ENCODE data around the gene ST8SIA4. TPM values are rescaled to one million over a fixed set of nuclear protein-coding genes. Genes with fewer than 3 reads are reported as not detected.

The ST8SIA4 gene
- polyA plus RNA-seq, 2 donors = 0.35 to 0.36 TPM

- H3K27ac ChIP-seq (ENCODE audit: low read depth in 2 of 2, low read length in 1 of 2) = no peak overlapping the region
- H3K4me1 ChIP-seq (ENCODE audit: control insufficient read depth in 2 of 2, insufficient read depth in 2 of 2, low read length in 1 of 2) = no peaks in the 10 kb centered on the region
- H3K9me3 ChIP-seq (ENCODE audit: control insufficient read depth in 2 of 2, insufficient read depth in 1 of 2, low read depth in 1 of 2, low read length in 1 of 2) = no peaks in the 10 kb centered on the region
- 94 to 95% methylated on average over 7 of the region's 7 CpGs for WGBS, 2 donors
- no peaks in the 10 kb centered on the region for H3K27me3 ChIP-seq (ENCODE audit: control insufficient read depth in 1 of 2, insufficient read depth in 2 of 2, low read length in 2 of 2)
- no peak overlapping the region for H3K4me3 ChIP-seq (ENCODE audit: low read depth in 1 of 2, low read length in 2 of 2)
- no peaks in the 10 kb centered on the region for H3K36me3 ChIP-seq (ENCODE audit: control insufficient read depth in 2 of 2, insufficient read depth in 2 of 2, low read length in 1 of 2)
Observed at GRCh38 chr5:100779669-100780375, 123.3 kb downstream of the ST8SIA4 start.

GRCh38 chr5:100777680-100778300, 125.3 kb downstream of the ST8SIA4 start:
- Histone ChIP-seq H3K4me1 (ENCODE audit: control insufficient read depth in 2 of 2, insufficient read depth in 2 of 2, low read length in 1 of 2) (no peaks in the 10 kb centered on the region), H3K36me3 (ENCODE audit: control insufficient read depth in 2 of 2, insufficient read depth in 2 of 2, low read length in 1 of 2) (no peaks in the 10 kb centered on the region), H3K4me3 (ENCODE audit: low read depth in 1 of 2, low read length in 2 of 2) (no peak overlapping the region), H3K27ac (ENCODE audit: low read depth in 2 of 2, low read length in 1 of 2) (no peak overlapping the region), H3K9me3 (ENCODE audit: control insufficient read depth in 2 of 2, insufficient read depth in 1 of 2, low read depth in 1 of 2, low read length in 1 of 2) (no peaks in the 10 kb centered on the region), H3K27me3 (ENCODE audit: control insufficient read depth in 1 of 2, insufficient read depth in 2 of 2, low read length in 2 of 2) (no peaks in the 10 kb centered on the region)
- 44 to 47% methylated on average over 4 of the region's 4 CpGs for WGBS, 2 donors

- H3K4me3 ChIP-seq (ENCODE audit: low read depth in 1 of 2, low read length in 2 of 2) = no peak overlapping the region
- H3K36me3 ChIP-seq (ENCODE audit: control insufficient read depth in 2 of 2, insufficient read depth in 2 of 2, low read length in 1 of 2) = no peaks in the 10 kb centered on the region
- no peaks in the 10 kb centered on the region for H3K4me1 ChIP-seq (ENCODE audit: control insufficient read depth in 2 of 2, insufficient read depth in 2 of 2, low read length in 1 of 2)
- H3K9me3 ChIP-seq (ENCODE audit: control insufficient read depth in 2 of 2, insufficient read depth in 1 of 2, low read depth in 1 of 2, low read length in 1 of 2) = no peaks in the 10 kb centered on the region
- no peak overlapping the region for H3K27ac ChIP-seq (ENCODE audit: low read depth in 2 of 2, low read length in 1 of 2)
- no peaks in the 10 kb centered on the region for H3K27me3 ChIP-seq (ENCODE audit: control insufficient read depth in 1 of 2, insufficient read depth in 2 of 2, low read length in 2 of 2)
- WGBS, 2 donors = 89 to 93% methylated on average over 5 of the region's 5 CpGs
Observed at GRCh38 chr5:100775533-100775855, 127.6 kb downstream of the ST8SIA4 start.

GRCh38 chr5:100772548-100772947, 130.5 kb downstream of the ST8SIA4 start:
- Histone ChIP-seq H3K9me3 (ENCODE audit: control insufficient read depth in 2 of 2, insufficient read depth in 1 of 2, low read depth in 1 of 2, low read length in 1 of 2) (no peaks in the 10 kb centered on the region), H3K4me3 (ENCODE audit: low read depth in 1 of 2, low read length in 2 of 2) (no peak overlapping the region), H3K36me3 (ENCODE audit: control insufficient read depth in 2 of 2, insufficient read depth in 2 of 2, low read length in 1 of 2) (no peaks in the 10 kb centered on the region), H3K27me3 (ENCODE audit: control insufficient read depth in 1 of 2, insufficient read depth in 2 of 2, low read length in 2 of 2) (no peaks in the 10 kb centered on the region), H3K4me1 (ENCODE audit: control insufficient read depth in 2 of 2, insufficient read depth in 2 of 2, low read length in 1 of 2) (no peaks in the 10 kb centered on the region), H3K27ac (ENCODE audit: low read depth in 2 of 2, low read length in 1 of 2) (no peak overlapping the region)
- 63 to 76% methylated on average over 2 of the region's 2 CpGs for WGBS, 2 donors

GRCh38 chr5:100772006-100772405, 131.1 kb downstream of the ST8SIA4 start:
- Histone ChIP-seq H3K4me3 (ENCODE audit: low read depth in 1 of 2, low read length in 2 of 2) (no peak overlapping the region), H3K9me3 (ENCODE audit: control insufficient read depth in 2 of 2, insufficient read depth in 1 of 2, low read depth in 1 of 2, low read length in 1 of 2) (no peaks in the 10 kb centered on the region), H3K36me3 (ENCODE audit: control insufficient read depth in 2 of 2, insufficient read depth in 2 of 2, low read length in 1 of 2) (no peaks in the 10 kb centered on the region), H3K4me1 (ENCODE audit: control insufficient read depth in 2 of 2, insufficient read depth in 2 of 2, low read length in 1 of 2) (no peaks in the 10 kb centered on the region), H3K27me3 (ENCODE audit: control insufficient read depth in 1 of 2, insufficient read depth in 2 of 2, low read length in 2 of 2) (no peaks in the 10 kb centered on the region), H3K27ac (ENCODE audit: low read depth in 2 of 2, low read length in 1 of 2) (no peak overlapping the region)
- WGBS, 2 donors = 84 to 85% methylated on average over 3 of the region's 3 CpGs

GRCh38 chr5:100771181-100771580, 131.9 kb downstream of the ST8SIA4 start:
- no peaks in the 10 kb centered on the region for H3K27me3 ChIP-seq (ENCODE audit: control insufficient read depth in 1 of 2, insufficient read depth in 2 of 2, low read length in 2 of 2)
- H3K27ac ChIP-seq (ENCODE audit: low read depth in 2 of 2, low read length in 1 of 2) = no peak overlapping the region
- no peaks in the 10 kb centered on the region for H3K36me3 ChIP-seq (ENCODE audit: control insufficient read depth in 2 of 2, insufficient read depth in 2 of 2, low read length in 1 of 2)
- WGBS, 2 donors = 78 to 82% methylated on average over 2 of the region's 2 CpGs
- H3K9me3 ChIP-seq (ENCODE audit: control insufficient read depth in 2 of 2, insufficient read depth in 1 of 2, low read depth in 1 of 2, low read length in 1 of 2) = no peaks in the 10 kb centered on the region
- H3K4me3 ChIP-seq (ENCODE audit: low read depth in 1 of 2, low read length in 2 of 2) = no peak overlapping the region
- no peaks in the 10 kb centered on the region for H3K4me1 ChIP-seq (ENCODE audit: control insufficient read depth in 2 of 2, insufficient read depth in 2 of 2, low read length in 1 of 2)

- Histone ChIP-seq H3K27ac (ENCODE audit: low read depth in 2 of 2, low read length in 1 of 2) (no peak overlapping the region), H3K4me3 (ENCODE audit: low read depth in 1 of 2, low read length in 2 of 2) (no peak overlapping the region), H3K4me1 (ENCODE audit: control insufficient read depth in 2 of 2, insufficient read depth in 2 of 2, low read length in 1 of 2) (no peaks in the 10 kb centered on the region), H3K36me3 (ENCODE audit: control insufficient read depth in 2 of 2, insufficient read depth in 2 of 2, low read length in 1 of 2) (no peaks in the 10 kb centered on the region), H3K27me3 (ENCODE audit: control insufficient read depth in 1 of 2, insufficient read depth in 2 of 2, low read length in 2 of 2) (no peaks in the 10 kb centered on the region), H3K9me3 (ENCODE audit: control insufficient read depth in 2 of 2, insufficient read depth in 1 of 2, low read depth in 1 of 2, low read length in 1 of 2) (no peaks in the 10 kb centered on the region)
- WGBS, 2 donors = 75 to 77% methylated on average over 4 of the region's 4 CpGs
Observed at GRCh38 chr5:100768221-100768620, 134.9 kb downstream of the ST8SIA4 start.

- H3K4me1 ChIP-seq (ENCODE audit: control insufficient read depth in 2 of 2, insufficient read depth in 2 of 2, low read length in 1 of 2) = no peaks in the 10 kb centered on the region
- no peaks in the 10 kb centered on the region for H3K9me3 ChIP-seq (ENCODE audit: control insufficient read depth in 2 of 2, insufficient read depth in 1 of 2, low read depth in 1 of 2, low read length in 1 of 2)
- H3K27ac ChIP-seq (ENCODE audit: low read depth in 2 of 2, low read length in 1 of 2) = no peak overlapping the region
- H3K27me3 ChIP-seq (ENCODE audit: control insufficient read depth in 1 of 2, insufficient read depth in 2 of 2, low read length in 2 of 2) = no peaks in the 10 kb centered on the region
- no peak overlapping the region for H3K4me3 ChIP-seq (ENCODE audit: low read depth in 1 of 2, low read length in 2 of 2)
- no peaks in the 10 kb centered on the region for H3K36me3 ChIP-seq (ENCODE audit: control insufficient read depth in 2 of 2, insufficient read depth in 2 of 2, low read length in 1 of 2)
- 85 to 89% methylated on average over 1 of the region's 1 CpG for WGBS, 2 donors
Observed at GRCh38 chr5:100762995-100763394, 140.1 kb downstream of the ST8SIA4 start.

- Histone ChIP-seq H3K27ac (ENCODE audit: low read depth in 2 of 2, low read length in 1 of 2) (no peak overlapping the region), H3K36me3 (ENCODE audit: control insufficient read depth in 2 of 2, insufficient read depth in 2 of 2, low read length in 1 of 2) (no peaks in the 10 kb centered on the region), H3K4me1 (ENCODE audit: control insufficient read depth in 2 of 2, insufficient read depth in 2 of 2, low read length in 1 of 2) (no peaks in the 10 kb centered on the region), H3K9me3 (ENCODE audit: control insufficient read depth in 2 of 2, insufficient read depth in 1 of 2, low read depth in 1 of 2, low read length in 1 of 2) (no peaks in the 10 kb centered on the region), H3K4me3 (ENCODE audit: low read depth in 1 of 2, low read length in 2 of 2) (no peak overlapping the region), H3K27me3 (ENCODE audit: control insufficient read depth in 1 of 2, insufficient read depth in 2 of 2, low read length in 2 of 2) (no peaks in the 10 kb centered on the region)
Observed at GRCh38 chr5:100762108-100762507, 141.0 kb downstream of the ST8SIA4 start.

GRCh38 chr5:100761192-100761591, 141.9 kb downstream of the ST8SIA4 start:
- Histone ChIP-seq H3K27ac (ENCODE audit: low read depth in 2 of 2, low read length in 1 of 2) (no peak overlapping the region), H3K4me1 (ENCODE audit: control insufficient read depth in 2 of 2, insufficient read depth in 2 of 2, low read length in 1 of 2) (no peaks in the 10 kb centered on the region), H3K36me3 (ENCODE audit: control insufficient read depth in 2 of 2, insufficient read depth in 2 of 2, low read length in 1 of 2) (no peaks in the 10 kb centered on the region), H3K27me3 (ENCODE audit: control insufficient read depth in 1 of 2, insufficient read depth in 2 of 2, low read length in 2 of 2) (no peaks in the 10 kb centered on the region), H3K4me3 (ENCODE audit: low read depth in 1 of 2, low read length in 2 of 2) (no peak overlapping the region), H3K9me3 (ENCODE audit: control insufficient read depth in 2 of 2, insufficient read depth in 1 of 2, low read depth in 1 of 2, low read length in 1 of 2) (no peaks in the 10 kb centered on the region)
